Activated CD8-positive, alpha-beta T cell treated with anti-CD3 and anti-CD28 coated beads for 36 hours (primary cell): Measurements from ENCODE around the gene HOXA5. TPM values are rescaled to one million over a fixed set of nuclear protein-coding genes. Genes with fewer than 3 reads are reported as not detected.
A peak's percentile ranks its signal among the peaks of the same experiment; 100 is the strongest.

Experiments used
- ATAC-seq: fragments of 200-7000 bp; cut with Tn5 transposase; one replicate; pipeline ENCODE4 v1.10.0; 2021; ENCODE audit warnings: mild to moderate bottlenecking, moderate library complexity
- CTCF ChIA-PET: fragments of 350-600 bp; sonication (Branson Sonifier 250); formaldehyde crosslinking; loops from one replicate; lab custom pipeline; 2021; ENCODE audit warnings: antibody characterized with exemption; lab: Charles Lee
- POLR2A ChIA-PET: fragments of 350-600 bp; sonication (Branson Sonifier 250); formaldehyde crosslinking; loops from one replicate; lab custom pipeline; 2021; ENCODE audit warnings: antibody characterized with exemption; lab: Charles Lee
- DNase-seq: peaks from one replicate; pipeline ENCODE4 v3.0.0-alpha.2; 2020
- H3K27ac Mint-ChIP-seq: one replicate; pipeline ENCODE4 v1.8.0; 2021; ENCODE audit warnings: mild to moderate bottlenecking, mixed read lengths
- H3K27me3 Mint-ChIP-seq: one replicate; pipeline ENCODE4 v1.8.0; 2021; ENCODE audit warnings: mixed read lengths
- H3K36me3 Mint-ChIP-seq: one replicate; pipeline ENCODE4 v1.8.0; 2021; ENCODE audit warnings: low read depth, mixed read lengths
- H3K4me1 Mint-ChIP-seq: one replicate; pipeline ENCODE4 v1.8.0; 2021; ENCODE audit warnings: low read depth, mixed read lengths
- H3K4me3 Mint-ChIP-seq: one replicate; pipeline ENCODE4 v1.8.0; 2021; ENCODE audit warnings: mild to moderate bottlenecking, moderate library complexity, mixed read lengths
- H3K9me3 Mint-ChIP-seq: one replicate; pipeline ENCODE4 v1.8.0; 2021; ENCODE audit warnings: mixed read lengths
- intact Hi-C: fragments of 100-400 bp; cut with micrococcal nuclease; formaldehyde crosslinking; loops from one replicate; pipeline ENCODE4 v1.10.0; 2022
- total RNA-seq, 2 experiments: library from RNA; stranded (reverse); gene quantifications; one replicate each; pipeline ENCODE4 v1.2.3, GENCODE V29; 2021
- TF ChIP-seq, protein P1 (sequence below): fragments of 200-600 bp; IDR thresholded peaks from one replicate; pipeline ENCODE4 v1.8.0; 2022; ENCODE audit warnings: antibody characterized with exemption, mild to moderate bottlenecking

Gene HOXA5
- total RNA-seq, 2 experiments from 2014 or later: not detected

GRCh38 chr7:27130540-27131389, 12.7 kb downstream of the HOXA5 start, which contains the start of gene HOXA4:
Gene HOXA4, minus strand, starts transcription at chr7:27130757. Its CDS starts 24 bp downstream, at chr7:27130733.
- H3K4me3 Mint-ChIP-seq: peak within 1 kb of the TSS; percentile 60
- H3K36me3 Mint-ChIP-seq: peaks cover 3% of the 10 kb centered on the region
- peaks cover 14% of the 10 kb centered on the region for H3K4me1 Mint-ChIP-seq
- TF ChIP-seq, protein P1, sequence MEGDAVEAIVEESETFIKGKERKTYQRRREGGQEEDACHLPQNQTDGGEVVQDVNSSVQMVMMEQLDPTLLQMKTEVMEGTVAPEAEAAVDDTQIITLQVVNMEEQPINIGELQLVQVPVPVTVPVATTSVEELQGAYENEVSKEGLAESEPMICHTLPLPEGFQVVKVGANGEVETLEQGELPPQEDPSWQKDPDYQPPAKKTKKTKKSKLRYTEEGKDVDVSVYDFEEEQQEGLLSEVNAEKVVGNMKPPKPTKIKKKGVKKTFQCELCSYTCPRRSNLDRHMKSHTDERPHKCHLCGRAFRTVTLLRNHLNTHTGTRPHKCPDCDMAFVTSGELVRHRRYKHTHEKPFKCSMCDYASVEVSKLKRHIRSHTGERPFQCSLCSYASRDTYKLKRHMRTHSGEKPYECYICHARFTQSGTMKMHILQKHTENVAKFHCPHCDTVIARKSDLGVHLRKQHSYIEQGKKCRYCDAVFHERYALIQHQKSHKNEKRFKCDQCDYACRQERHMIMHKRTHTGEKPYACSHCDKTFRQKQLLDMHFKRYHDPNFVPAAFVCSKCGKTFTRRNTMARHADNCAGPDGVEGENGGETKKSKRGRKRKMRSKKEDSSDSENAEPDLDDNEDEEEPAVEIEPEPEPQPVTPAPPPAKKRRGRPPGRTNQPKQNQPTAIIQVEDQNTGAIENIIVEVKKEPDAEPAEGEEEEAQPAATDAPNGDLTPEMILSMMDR: no peak
- POLR2A ChIA-PET: no interaction called here
- no peak within 1 kb of the TSS for H3K27ac Mint-ChIP-seq
- CTCF ChIA-PET: interaction anchor here (1.2 to 1.4 kb wide), 2 partner anchors 13 to 20 kb away, joined by 3 to 5 read pairs; partner anchors contain the start of gene HOXA5
- H3K9me3 Mint-ChIP-seq: no peaks in the 10 kb centered on the region
- peaks cover 29% of the 10 kb centered on the region for H3K27me3 Mint-ChIP-seq
- DNase-seq: peak; percentile 69
- peak; percentile 89 for ATAC-seq
- intact Hi-C loops: no loop called here

DNA sequence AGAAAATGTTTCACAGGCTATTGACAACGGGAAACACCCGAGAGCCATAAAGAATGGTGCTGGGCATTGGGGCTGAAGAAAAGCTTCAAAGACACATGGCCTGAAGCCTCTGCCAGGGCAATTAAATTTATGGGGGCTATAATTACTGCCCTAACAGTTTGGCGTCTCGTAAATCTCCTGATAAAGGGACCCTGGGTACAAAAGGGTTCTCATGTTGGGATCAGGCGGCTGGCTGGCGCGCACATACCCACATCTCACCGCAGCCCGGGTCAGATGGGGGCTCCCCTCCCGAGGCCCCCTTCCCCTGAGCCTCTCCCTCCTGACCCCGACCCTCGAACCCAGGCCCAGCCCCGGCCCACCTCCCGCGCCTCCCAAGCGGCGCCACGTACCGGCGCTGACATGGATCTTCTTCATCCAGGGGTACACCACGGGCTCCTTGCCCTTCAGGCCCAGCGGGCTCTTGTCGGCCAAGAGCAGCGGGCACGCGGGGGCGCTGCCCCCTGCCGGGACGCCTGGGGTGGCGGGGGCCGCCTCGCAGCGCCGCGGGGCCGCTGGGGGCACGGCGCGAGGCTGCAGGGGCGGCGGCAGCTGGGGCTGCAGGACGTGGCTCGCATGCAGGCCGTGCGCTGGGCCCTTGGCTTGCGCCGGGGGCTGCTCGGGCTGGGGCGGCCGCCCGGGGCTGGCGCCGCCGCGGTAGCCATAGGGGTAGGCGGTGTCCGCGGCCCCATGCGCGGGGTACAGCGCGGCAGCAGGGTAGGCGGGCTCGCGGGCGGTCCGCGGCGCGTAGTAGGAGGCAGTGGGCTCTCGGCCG, 13.5 kb downstream of the HOXA5 start:
- POLR2A ChIA-PET: no interaction called here
- Mint-ChIP-seq H3K4me1 (peaks cover 12% of the 10 kb centered on the region), H3K36me3 (peaks cover 3% of the 10 kb centered on the region), H3K27me3 (peaks cover 29% of the 10 kb centered on the region), H3K9me3 (no peaks in the 10 kb centered on the region), H3K4me3 (no peak overlapping the region), H3K27ac (no peak overlapping the region)
- intact Hi-C loops: no loop called here
- CTCF ChIA-PET: interaction anchor here (1.4 kb wide), 1 partner anchor 14 kb away, joined by 5 read pairs; the partner anchor contains the start of gene HOXA5
- ATAC-seq (peak; percentile 15), DNase-seq (no peak)
- TF ChIP-seq, protein P1: no peak

DNA sequence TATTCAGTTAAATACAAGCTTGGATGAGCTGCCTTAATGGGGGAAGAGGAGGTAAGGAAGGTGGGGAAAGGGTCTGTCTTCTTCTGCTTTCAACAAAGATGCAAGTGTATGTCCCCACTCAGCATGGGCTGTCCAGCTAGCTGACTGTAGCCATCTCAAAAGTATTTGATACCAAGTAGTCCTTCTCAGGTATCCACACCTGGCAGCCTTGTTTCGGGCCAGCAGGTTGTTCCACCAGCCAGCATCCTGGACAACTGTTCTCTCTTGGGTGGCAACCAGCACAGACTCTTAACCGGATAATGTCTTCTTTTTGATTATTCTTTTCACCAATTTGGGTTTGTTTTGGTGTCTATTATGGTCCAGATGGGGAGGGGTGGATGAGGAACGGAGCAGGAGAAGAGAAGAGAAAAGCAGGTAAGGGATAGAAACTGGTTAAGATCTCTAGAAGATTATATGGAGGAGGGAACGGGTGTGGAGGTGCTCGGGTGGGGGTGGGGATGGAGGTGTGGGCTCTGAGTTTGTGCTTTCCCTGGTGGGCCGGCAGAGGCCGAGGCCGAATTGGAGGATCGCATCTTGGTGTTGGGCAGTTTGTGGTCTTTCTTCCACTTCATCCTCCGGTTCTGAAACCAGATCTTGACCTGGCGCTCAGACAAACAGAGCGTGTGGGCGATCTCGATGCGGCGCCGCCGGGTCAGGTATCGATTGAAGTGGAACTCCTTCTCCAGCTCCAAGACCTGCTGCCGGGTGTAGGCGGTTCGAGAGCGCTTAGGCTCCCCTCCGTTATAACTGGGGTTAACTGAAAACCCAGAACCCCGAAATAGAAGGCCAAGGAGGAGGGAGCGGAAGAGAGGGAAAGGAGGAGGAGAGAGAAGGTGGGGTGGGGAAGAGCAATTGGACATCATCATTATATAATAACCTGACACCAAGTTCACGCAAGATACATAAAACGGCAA, 14.4 kb downstream of the HOXA5 start:
- TF ChIP-seq, protein P1: no peak
- Mint-ChIP-seq H3K27ac (no peak overlapping the region), H3K36me3 (peaks cover 3% of the 10 kb centered on the region), H3K9me3 (no peaks in the 10 kb centered on the region), H3K27me3 (peaks cover 26% of the 10 kb centered on the region), H3K4me1 (peaks cover 3% of the 10 kb centered on the region), H3K4me3 (no peak overlapping the region)
- intact Hi-C loops: no loop called here
- ChIA-PET POLR2A (no interaction called here), CTCF (interaction anchor here (1.1 to 1.9 kb wide), 3 partner anchors 21 to 50 kb away, joined by 3 to 5 read pairs (median 3); no protein-coding TSS in a partner anchor)
- ATAC-seq (no peak), DNase-seq (no peak)

DNA sequence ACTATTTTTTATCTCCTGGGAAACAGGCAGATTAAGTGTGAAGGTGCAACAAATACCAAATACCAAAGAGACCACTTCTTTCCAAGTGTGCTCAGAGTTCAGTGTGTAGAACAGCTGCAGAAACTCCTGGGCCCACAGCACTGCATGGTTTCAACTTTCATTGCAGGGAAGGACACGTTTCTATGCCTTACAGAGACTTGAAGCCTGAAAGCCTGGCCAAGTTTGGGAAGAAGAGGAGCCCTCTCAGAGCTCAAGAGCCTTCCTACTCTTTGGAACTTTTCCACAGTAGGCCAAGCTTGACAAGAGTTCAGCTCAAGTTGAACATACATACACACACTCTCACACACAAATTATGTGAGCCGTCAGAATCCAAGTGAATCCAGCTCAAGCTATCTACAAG, 15.4 kb downstream of the HOXA5 start:
- peaks cover 3% of the 10 kb centered on the region for H3K36me3 Mint-ChIP-seq
- ChIA-PET POLR2A (no interaction called here), CTCF (interaction anchor here (1.1 to 1.9 kb wide), 3 partner anchors 22 to 51 kb away, joined by 3 to 5 read pairs (median 3); no protein-coding TSS in a partner anchor)
- intact Hi-C loops: no loop called here
- peaks cover 23% of the 10 kb centered on the region for H3K27me3 Mint-ChIP-seq
- no peak overlapping the region for H3K27ac Mint-ChIP-seq
- H3K4me1 Mint-ChIP-seq: no peaks in the 10 kb centered on the region
- ATAC-seq (no peak), DNase-seq (no peak)
- TF ChIP-seq, protein P1: no peak
- H3K9me3 Mint-ChIP-seq: no peaks in the 10 kb centered on the region
- no peak overlapping the region for H3K4me3 Mint-ChIP-seq
